HG02852 (cell line): ENCODE measurements around the gene LOC128125822.
A peak's percentile ranks its signal among the peaks of the same experiment; 100 is the strongest.

Experiments used
- ATAC-seq: cut with Tn5 transposase; IDR thresholded peaks from one replicate; pipeline ENCODE4 v1.9.1; 2021; ENCODE audit warnings: mild to moderate bottlenecking, moderate library complexity; ENCODE audit not compliant: unreplicated experiment

Gene LOC128125822

DNA sequence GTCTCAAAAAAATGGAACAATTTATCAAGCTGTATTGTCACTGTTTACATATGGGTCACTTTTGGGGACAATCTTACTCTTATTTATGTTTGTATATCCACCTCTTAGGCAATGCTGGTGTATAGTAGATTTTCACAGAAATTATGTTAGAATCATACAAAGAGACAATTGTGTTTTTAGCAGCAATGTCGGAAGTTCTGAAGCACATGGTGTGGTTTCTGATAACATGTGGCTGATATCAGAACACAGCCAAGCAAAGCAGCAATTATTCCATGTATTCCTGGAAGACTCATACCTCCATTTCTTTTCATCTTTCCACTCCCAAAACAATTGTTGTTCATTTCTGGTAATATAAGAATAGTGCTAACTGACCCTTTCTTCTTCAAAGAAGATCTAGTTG is 17.5 kb upstream of the LOC128125822 start:
- ATAC-seq, result no peak

DNA sequence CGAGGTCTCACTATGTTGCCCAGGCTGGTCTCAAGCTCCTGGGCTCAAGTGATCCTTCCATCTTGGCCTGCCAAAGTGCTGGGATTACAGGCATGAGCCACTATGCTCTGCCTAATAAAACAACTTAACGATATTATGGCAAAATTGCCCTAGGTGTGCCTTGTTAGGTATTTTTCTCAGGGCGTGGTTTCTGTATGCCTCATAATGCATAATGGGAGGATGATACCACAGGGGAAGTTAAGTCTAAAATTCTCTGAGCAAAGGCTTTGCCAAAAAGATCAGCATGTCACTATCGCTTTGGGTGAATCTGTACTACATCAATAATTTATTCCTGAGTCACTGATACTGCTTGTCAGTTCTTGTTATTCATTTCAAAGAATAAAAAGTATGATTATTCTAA is 15.9 kb upstream of the LOC128125822 start:
- ATAC-seq, result no peak

DNA sequence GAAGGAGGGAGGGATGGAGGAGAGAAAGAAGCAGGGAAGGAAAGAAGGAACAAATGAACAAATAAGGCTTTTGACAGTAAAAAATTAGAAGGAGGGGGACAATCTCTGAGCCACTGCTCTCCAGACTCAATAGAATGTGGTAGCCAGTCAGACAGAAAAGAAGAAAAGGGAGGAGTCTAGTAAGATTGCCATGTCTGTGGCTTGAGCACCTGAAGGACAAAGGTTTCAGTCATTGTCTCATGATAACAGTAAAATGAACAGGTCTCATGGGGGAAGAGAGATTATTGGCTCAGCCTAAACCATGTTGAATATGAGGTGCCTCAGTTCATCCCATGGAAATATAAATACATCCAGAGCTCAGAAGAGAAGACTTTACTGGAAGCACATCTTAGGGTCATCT is 14.0 kb upstream of the LOC128125822 start:
- peak; percentile 67 for ATAC-seq

DNA sequence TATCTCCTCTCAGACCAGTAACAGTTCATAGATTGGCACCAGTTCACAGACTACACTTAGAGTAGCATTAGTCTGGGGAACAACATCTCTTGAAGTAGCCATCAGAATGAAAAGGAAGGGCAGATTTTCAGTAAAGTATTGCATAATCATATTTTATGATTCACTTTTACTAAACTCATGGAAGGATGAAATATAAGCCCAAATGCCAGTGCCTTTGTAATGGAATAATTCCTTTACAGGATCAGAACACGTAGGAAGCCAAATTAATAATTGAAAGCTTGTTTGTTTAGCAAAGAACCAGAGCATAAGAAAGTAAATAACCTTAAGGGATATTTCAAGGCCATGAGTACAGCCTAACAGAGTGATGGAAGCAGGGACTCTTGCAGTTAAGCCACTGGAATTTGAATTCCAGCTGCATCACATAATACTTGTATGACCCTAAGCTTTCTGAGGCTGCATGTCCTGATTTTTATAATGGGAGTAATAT is 11.4 kb upstream of the LOC128125822 start:
- no peak for ATAC-seq

DNA sequence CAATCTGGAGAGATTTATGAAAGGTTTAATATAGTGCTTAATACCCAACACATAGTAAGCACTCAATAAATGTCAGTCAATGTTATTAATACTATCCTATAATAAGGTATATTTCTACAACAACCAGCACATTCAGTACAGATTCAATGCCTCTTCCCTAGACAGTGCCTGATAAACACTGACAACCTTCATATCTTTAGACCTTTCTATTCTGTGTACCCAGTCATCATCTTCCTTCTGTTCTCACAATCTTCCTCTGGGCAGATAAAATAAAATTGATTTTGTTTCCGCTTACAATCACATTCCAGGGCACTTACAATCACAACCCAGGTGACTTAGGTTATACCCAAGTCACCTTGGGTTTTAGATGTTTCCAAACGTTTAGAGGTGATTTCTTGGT is 11.0 kb upstream of the LOC128125822 start:
- no peak for ATAC-seq

DNA sequence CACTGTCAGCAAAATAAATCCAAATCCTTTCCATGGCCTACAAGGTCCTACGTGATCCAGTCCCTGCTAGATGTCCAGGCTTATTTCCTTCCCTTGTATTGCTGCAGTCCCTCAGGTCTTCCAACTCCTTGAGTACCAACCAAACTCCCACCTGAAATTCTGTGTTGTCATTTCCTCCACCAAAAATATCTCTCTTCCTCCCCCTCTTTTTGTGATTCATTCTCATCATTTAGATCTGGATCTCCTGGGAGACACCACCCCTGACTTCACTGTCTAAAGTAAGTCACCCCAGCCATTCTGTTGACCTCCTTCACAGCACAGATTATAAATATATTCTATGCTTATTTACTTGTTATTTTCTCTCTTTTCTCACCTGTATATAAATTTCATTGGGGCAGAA is 9.0 kb upstream of the LOC128125822 start:
- ATAC-seq, result no peak

DNA sequence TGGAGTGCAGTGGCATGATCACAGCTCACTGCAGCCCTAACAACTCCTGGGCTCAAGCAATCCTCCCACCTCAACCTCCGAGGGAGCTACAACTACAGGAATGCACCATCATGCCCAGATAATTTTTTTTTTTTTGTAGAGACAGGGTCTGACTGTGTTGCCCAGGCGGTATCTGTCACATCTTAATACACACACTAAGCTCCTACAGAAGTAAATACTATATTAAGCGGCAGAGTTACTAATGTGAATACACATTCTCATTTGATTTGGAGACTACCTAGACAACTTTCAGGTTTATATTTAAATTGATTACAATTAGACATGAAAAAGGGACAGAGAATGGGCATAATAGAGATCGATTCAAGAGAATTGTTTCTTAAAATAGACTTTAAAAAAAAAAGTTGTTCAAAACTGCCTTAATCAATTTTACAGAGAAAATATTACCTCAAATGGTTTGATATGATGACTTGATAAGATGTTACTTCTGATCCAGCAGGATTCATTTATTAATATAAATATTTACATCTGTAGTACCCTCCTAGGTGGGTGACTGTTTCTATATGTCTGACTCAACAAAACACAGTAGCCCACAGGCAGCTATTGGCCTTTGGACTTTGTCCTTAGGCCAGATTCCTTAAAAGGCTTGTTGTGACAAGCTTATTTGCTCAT is 7.1 kb upstream of the LOC128125822 start:
- no peak for ATAC-seq

DNA sequence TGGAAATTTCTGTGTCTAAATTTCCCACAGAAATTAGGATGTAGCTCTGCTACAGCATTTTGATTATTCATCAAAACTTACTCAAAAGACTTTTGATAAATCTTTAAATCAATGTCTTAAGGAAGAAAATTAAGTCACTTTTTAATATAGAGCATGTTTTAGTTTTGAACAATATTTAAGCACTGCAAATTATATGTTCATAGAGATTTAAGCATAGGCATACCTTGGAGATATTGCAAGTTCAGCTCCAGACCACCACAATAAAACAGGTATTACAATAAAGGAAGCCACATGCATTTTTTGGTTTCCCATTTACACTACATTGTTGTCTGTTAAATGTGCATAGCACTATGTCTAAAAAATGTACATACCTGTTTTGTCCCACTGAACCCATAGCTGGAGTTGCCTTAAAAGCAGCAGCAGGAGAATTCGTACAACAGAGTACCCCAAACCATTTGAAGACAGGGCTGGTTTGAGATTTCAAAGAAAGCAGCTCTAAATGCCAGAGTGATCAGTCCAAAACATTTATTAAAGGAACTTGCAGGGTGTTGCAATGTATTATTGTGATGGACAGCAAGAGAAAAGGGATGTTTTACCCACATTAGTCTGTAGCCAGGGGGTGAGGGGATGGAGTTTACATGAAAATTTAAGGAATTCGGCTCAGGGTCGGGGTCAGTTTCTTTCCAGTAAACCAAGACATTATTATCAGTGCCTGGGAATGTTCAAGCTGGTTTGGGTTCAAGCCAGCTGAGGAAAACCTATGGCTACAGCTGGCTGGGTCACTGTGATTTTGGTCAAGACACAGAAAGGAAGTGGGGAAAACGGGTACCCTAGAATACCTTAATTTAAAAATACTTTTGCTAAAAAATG is 6.3 kb upstream of the LOC128125822 start:
- ATAC-seq, result no peak

DNA sequence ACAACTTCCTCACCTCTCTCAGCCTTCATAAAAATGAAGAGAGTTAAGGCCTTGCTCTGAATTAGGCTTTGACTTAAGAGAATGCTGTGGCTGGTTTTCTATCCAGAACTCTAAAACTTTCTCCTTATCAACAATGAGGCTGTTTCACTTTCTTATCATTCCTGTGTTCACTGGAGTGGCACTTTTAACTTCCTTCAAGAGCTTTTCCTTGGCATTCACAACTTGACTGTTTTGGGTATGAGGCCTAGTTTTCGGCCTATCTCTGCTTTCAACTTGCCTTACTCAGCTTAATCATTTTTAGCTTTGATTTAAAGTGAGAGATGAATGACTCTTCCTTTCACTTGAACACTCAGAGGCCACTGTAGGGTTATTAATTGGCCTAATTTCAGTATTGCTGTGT is 4.3 kb upstream of the LOC128125822 start:
- ATAC-seq, result no peak

DNA sequence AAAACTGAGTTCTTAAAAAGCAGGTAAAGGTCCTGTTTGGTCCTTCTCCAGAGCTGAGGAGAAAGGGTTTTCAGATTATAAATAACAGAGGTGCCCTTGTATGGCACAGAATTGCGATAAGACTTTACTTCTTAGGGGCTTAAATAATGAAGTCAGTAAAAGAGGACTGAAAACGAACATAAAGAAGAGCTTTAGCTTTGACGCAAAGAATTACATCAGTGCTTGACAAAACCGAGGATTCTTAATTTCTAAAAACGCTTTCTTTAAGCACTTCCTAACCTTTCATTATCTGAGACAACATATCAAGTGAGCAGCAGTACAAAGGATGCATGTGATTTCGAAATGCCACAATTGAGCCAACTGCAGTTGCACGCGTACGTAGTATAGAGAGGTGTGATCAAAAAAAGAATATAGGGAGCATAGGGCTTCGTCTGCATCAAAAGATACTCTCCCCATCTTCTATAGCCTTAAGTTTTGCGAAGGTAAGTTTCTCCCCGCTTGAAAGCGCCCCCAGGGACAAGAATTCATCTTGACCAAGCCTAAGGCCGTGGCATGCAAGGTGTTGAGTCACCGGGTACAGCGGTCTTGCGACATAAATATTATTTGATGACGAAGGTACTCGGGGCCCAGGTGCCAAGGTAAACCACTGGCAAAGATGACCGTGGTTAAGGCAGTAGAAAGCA is 778 bp upstream of the LOC128125822 start:
- no peak for ATAC-seq

DNA sequence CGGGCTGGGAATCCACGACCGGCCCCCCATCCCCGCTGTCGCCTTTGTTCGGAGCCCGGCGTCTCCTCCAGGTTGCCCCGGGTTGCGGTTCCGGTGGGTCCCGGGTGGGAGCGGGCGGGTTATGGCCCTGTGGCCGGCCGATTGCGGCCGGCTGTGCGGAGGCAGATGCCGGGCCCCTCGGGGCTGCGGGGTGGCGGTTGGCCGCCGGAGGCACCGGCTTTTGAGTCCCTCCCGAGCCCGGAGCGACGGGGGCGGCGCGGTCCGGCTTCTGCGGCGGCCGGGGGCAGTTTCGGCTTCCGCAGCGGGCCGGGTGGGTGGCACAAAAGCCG is 431 bp downstream of the LOC128125822 start:
- peak; percentile 4 for ATAC-seq

DNA sequence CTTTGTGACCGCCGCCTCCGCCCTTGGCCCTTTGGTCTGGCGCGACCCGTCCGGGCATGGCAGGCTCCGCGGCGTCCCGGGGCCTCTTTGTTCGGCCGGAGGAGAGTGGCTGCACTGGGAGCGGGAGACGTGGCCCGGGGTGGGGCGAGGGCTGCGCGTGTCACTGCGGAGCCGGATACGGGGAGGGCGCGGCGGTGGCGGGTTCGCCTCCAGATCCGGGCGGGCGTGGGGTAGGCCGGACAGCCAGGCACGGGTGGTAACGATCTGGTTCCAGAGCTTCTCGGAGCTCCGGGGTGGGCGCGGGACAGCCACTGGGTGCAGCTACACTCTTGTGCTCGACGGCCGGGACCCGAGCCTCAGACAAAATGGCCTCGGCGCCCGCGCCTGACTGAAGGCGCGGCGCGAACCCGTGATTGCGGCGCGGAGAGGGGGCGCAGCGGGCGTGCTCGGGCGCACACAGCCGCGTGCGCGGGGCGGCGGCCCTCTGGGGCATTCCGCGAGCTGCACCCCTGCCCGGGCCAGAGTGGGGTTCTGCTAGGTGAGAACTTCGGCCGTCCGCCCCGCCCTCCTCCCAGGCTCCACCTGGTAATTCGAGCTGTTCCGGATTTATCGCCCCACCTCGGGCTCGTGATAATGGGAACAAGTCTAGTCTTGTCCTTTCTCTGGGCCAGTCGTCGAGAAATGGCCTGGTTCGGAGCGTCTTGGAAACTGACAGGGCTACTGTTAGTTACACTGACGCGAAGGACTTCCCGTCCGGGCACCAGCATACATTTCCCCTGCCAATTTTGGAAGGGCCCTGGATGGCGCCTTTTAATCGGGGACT is 1.0 kb downstream of the LOC128125822 start:
- peak; percentile 43 for ATAC-seq

DNA sequence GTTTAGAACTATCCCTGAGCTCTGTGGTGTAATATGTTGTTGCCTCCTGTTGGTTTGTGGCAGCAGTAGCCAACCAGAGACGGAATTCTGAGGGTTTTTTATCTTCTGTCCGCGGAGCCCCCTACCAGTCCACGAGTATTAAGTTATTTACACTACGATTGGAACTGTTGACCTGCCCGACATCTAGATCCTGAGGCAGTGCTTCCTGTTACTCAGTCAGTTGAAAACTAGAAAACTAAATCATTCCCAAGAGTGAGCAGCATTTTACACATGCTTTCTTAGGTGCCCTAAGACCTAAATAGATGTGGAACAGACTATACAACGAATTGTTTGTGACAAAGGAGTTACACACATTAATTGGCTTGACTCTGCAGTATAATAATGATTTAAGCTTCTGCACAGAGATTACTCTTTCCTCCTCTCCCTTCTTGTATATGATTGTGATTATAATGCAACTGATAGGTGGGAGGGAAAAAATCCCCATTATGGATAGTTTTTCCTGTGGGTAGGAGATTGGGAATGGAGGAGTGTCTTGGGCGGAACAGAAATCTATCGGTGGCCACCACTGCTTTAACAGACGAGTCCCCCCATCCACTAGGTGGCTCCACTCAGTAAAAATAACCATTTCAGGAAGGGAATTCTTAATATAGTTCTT is 1.7 kb downstream of the LOC128125822 start:
- peak; percentile 14 for ATAC-seq

DNA sequence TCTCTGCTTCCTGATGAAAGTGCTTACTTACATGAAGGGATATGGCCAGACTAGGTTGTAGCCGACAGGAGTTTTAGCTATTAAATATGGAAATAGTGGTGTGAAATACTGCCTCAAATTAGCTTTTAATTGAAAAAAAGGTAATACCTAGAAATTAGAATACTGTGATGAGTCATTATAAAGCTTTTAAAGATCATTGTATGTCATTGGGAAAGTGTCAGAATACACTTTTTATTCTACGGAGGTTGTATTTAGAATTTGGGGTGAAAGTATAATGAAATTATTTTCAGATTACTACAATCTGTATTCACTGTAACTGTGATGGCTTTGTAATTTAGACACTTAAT is 2.2 kb downstream of the LOC128125822 start:
- no peak for ATAC-seq

DNA sequence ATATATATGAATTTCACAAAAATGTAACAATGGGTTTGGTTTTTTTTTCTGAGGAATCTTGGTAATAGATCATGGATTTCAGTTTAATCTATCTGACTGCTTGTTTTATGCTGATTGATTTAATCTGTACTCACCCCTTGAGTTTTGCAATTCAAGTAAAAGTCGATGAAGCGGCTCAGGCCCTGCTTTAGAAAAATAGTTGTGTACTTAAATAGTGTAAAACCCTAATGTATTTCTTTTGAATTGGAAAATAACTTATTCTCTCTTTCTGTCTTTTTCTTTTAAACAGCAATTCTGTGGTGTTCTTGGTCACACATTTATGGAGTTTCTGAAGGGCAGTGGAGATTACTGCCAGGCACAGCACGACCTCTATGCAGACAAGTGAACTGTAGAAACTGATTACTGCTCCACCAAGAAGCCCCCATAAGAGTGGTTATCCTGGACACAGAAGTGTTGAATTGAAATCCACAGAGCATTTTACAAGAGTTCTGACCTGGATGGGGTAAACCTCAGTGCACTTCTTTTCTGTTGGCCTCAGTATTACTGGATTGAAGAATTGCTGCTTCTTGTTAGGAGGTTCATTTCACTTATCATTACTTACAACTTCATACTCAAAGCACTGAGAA is 4.0 kb downstream of the LOC128125822 start:
- no peak for ATAC-seq

DNA sequence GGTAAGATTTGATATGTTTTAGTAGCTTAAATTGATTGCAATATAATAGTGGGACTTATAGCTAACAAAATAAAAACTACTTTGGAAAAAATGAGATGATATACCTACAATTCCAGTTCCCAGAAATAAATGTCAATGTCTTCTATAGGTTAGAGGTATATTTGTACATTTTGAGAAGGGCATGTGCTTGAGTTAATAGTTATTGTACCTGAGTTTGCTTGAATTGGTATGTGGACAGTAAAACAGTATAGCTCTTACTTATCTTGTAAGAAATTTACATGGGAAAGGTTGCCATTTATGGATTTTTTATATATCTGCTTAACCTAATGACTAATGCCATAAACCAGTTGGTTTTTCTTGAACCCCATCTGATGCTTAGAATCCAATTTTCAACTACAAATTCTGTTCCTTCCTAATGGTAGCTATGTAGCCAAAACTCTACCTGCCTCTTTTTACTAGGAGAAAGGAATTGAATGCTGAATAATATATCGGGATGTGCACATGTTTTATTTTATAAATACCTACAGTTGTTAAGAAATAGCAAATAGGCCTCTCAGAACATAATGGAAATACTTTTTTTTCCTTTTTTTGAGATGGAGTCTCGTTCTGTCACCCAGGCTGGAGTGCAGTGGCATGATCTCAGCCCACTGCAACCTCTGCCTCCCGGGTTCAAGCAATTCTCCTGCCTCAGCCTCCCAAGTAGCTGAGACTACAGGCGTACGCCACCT is 4.9 kb downstream of the LOC128125822 start:
- ATAC-seq, result no peak

DNA sequence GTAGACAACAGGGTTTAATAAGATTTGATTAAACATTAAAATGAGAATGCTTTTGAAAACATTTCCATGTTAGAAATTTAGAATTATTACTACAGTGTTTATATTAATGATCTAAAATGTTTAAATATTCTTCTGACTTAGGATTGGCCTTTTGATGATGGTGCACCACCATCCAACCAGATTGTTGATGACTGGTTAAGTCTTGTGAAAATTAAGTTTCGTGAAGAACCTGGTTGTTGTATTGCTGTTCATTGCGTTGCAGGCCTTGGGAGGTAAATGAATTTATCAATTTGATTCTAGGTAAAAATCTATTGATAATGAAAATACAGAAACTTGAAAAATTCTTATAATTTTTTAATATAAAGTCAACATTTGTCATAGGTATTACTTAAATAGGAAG is 6.5 kb downstream of the LOC128125822 start:
- no peak for ATAC-seq

DNA sequence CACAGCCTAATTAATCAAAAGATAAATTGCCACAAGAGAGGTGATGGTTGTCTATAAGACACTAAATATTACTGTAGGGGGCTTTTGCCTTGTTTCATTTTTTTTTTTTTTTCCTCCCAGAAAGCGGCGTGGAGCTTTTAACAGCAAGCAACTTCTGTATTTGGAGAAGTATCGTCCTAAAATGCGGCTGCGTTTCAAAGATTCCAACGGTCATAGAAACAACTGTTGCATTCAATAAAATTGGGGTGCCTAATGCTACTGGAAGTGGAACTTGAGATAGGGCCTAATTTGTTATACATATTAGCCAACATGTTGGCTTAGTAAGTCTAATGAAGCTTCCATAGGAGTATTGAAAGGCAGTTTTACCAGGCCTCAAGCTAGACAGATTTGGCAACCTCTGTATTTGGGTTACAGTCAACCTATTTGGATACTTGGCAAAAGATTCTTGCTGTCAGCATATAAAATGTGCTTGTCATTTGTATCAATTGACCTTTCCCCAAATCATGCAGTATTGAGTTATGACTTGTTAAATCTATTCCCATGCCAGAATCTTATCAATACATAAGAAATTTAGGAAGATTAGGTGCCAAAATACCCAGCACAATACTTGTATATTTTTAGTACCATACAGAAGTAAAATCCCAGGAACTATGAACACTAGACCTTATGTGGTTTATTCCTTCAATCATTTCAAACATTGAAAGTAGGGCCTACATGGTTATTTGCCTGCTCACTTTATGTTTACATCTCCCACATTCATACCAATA is 7.8 kb downstream of the LOC128125822 start:
- no peak for ATAC-seq

DNA sequence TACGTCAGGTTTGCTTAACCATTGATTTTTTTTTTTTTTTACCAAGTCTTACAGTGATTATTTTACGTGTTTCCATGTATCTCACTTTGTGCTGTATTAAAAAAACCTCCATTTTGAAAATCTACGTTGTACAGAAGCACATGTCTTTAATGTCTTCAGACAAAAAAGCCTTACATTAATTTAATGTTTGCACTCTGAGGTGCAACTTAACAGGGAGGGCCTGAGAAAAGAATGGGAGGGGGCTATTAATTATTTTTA is 8.4 kb downstream of the LOC128125822 start:
- no peak for ATAC-seq
